Measurements from ENCODE around the gene WDR54.

WDR54 gene

GRCh38 chr2:74421221-74421870, at the start of gene WDR54, which contains the start of gene C2orf81:
Gene WDR54, plus strand, starts transcription at chr2:74421730. Its CDS starts 424 bp downstream, at chr2:74422154.
Gene C2orf81, minus strand, starts transcription at chr2:74421619. Its CDS starts 59 bp downstream, at chr2:74421560.
- peak; percentile 97 for DNase-seq

GRCh38 chr2:74372674-74373073, 48.9 kb upstream of the WDR54 start:
- DNase-seq, result no peak

GRCh38 chr2:74373221-74373676, 48.3 kb upstream of the WDR54 start:
- no peak for DNase-seq

- DNase-seq, result no peak
Measured at GRCh38 chr2:74373985-74374384, 47.5 kb upstream of the WDR54 start.

GRCh38 chr2:74374509-74375205, 46.9 kb upstream of the WDR54 start:
- no peak for DNase-seq

GRCh38 chr2:74375838-74376237, 45.7 kb upstream of the WDR54 start:
- no peak for DNase-seq

GRCh38 chr2:74378007-74378406, 43.5 kb upstream of the WDR54 start:
- no peak for DNase-seq

GRCh38 chr2:74379851-74380789, 41.4 kb upstream of the WDR54 start, which contains the start of gene DCTN1:
Gene DCTN1, minus strand, starts transcription at chr2:74380311. Its CDS starts 274 bp downstream, at chr2:74380037.
- DNase-seq, result peak; percentile 37

GRCh38 chr2:74381751-74382150, 39.8 kb upstream of the WDR54 start:
- no peak for DNase-seq

- no peak for DNase-seq
Measured at GRCh38 chr2:74383254-74383653, 38.3 kb upstream of the WDR54 start.

GRCh38 chr2:74384051-74384450, 37.5 kb upstream of the WDR54 start:
- no peak for DNase-seq

- no peak for DNase-seq
Measured at GRCh38 chr2:74385396-74385795, 36.1 kb upstream of the WDR54 start.

GRCh38 chr2:74387346-74387745, 34.2 kb upstream of the WDR54 start:
- DNase-seq, result no peak

GRCh38 chr2:74390606-74391005, 30.9 kb upstream of the WDR54 start:
- DNase-seq, result no peak

- DNase-seq, result no peak
Measured at GRCh38 chr2:74391209-74391579, 30.3 kb upstream of the WDR54 start.

GRCh38 chr2:74391580-74392448, 29.7 kb upstream of the WDR54 start:
- peak; percentile 98 for DNase-seq

GRCh38 chr2:74392449-74392743, 29.1 kb upstream of the WDR54 start:
- no peak for DNase-seq

GRCh38 chr2:74393525-74393924, 28.0 kb upstream of the WDR54 start:
- no peak for DNase-seq

GRCh38 chr2:74396149-74396548, 25.4 kb upstream of the WDR54 start:
- no peak for DNase-seq

GRCh38 chr2:74399785-74400184, 21.7 kb upstream of the WDR54 start:
- no peak for DNase-seq

GRCh38 chr2:74401891-74402290, 19.6 kb upstream of the WDR54 start:
- DNase-seq, result no peak

- DNase-seq, result no peak
Measured at GRCh38 chr2:74406035-74406434, 15.5 kb upstream of the WDR54 start.
